ENCODE data around the gene CAPN13.
A peak's percentile ranks its signal among the peaks of the same experiment; 100 is the strongest.

The CAPN13 gene

DNA sequence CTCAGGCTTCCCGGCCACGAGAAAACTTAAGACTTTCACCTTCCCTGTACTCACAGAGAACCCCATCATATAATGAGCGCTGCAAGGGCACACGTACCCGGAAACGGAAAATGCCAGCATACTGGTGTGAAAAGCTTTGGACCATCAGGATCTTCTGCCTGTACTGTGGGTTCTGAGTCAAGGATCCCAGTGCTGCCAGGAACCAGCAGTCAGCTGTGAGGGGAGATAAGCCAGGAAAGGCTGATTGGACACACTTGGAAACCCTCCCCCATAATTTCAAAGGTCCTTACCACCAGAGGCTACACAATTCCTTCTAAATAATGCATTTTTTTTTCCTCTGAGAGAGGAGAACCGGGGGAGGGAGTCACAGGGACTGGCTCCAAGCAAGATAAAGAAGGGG, 31.4 kb downstream of the CAPN13 start:
- H3K9me3 Mint-ChIP-seq = no peaks in the 10 kb centered on the region
- DNase-seq (no peak), ATAC-seq (no peak)
- peak overlapping the region in 1 of 2 donors; percentile 50 for H3K4me3 Mint-ChIP-seq
- peaks cover 27% of the 10 kb centered on the region for H3K27me3 Mint-ChIP-seq
- H3K4me1 Mint-ChIP-seq = peaks cover 5% of the 10 kb centered on the region
- H3K27ac Mint-ChIP-seq = peak overlapping the region in 1 of 2 donors; percentile 58

DNA sequence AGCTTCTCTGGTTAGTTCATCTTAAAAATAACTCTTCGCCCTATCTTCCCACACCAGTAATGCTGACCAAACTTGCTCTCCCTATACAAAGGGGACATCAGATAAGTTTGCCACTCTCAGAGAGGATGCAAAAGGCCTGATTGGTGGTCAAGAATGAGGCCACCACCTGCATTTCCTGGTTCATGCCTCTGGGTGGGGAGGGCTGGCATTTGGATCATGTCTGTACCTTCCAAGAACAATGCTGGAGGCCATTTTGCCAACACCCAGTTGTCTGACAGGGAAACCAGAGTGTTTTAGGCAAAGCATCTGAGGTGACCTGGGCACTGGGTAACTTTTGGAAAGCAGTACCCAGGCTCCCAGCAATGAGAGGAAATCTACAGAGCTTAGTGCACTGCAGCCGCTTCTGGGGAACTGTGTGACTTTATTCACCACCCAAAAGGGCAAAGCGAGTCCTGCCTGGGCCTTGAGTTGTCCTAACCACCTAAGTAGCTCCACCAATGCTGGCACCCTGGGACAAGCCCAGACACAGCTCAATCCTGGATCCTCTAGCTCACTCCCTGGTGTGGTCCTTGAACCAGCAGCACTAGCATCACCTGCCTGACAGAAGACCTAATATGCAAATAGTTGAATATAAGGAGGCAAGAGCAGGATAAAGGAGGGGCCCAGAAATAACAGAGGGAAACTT, 35.1 kb downstream of the CAPN13 start:
- H3K4me3 Mint-ChIP-seq = no peak overlapping the region
- DNase-seq (no peak), ATAC-seq (no peak)
- H3K4me1 Mint-ChIP-seq = peaks cover 5% of the 10 kb centered on the region
- H3K27ac Mint-ChIP-seq = no peak overlapping the region
- peaks cover 31% of the 10 kb centered on the region for H3K27me3 Mint-ChIP-seq
- H3K9me3 Mint-ChIP-seq = no peaks in the 10 kb centered on the region

DNA sequence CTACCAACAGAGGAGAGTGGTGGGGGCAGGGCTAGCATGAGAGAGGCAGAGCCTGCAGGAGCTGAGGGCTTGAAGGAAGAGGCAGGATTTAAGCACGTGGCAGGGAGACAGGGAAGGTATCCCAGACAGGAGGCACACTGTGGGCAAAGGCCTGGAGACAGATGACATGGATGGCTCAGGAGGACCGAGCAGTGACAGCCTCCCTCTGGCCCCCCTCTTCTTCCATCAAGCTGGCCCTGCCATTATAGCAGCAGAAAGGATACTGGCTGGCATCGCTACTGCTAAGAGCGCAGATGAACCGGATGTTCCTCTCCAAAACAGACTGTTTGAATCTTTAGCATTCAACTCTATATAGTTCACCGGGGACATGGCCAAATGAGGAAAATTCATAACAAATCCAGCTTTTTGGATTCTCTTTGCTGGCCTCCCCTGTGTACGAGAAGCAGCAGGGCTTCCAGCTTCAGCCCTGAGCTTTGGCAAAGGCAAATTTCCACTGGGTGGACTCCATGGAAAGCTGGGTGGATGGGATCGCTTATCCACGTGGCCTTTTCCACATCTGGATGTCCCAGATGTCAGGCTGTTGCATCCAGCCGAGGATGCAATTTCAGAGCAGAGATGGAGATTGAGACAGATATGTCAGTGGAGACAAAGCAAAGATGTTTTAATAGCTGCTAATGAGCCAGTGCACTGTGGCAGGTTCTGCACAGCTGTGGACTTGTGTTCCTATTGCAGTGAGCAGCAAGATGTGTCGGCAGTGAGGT, 36.2 kb downstream of the CAPN13 start:
- Mint-ChIP-seq H3K27ac (peak overlapping the region in 1 of 2 donors; percentile 31), H3K27me3 (peaks cover 23% of the 10 kb centered on the region), H3K4me1 (peaks cover 9% of the 10 kb centered on the region), H3K4me3 (no peak overlapping the region), H3K9me3 (no peaks in the 10 kb centered on the region)
- no peak for ATAC-seq
- DNase-seq = no peak

DNA sequence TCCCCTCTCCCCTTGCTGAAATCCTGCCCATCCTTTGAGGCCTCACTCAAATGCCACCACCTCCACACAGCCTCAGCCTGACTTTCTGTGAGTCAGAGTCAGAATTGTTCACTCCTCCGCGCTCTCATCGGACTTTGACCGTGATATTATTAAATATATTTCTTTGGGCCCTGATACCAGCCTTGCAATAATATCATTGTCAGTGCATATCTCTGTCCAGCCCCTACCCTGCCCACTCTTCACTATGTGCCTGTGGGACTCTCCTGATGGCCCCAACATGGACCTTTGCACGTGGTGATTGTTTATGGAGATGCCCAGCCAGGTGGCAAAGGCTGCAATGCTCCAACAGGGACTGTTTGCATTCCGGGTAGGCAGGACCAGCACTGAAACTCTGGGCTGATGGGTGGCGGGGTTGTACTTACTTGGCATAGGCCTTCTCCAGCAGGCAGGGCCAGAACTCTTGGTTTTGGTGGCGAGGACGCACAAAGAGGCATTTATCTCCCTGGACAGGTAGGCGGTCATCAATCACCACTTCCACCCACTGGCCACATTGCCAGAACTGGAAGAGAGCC, 37.3 kb downstream of the CAPN13 start:
- ATAC-seq (no peak), DNase-seq (no peak)
- Mint-ChIP-seq H3K27me3 (peaks cover 17% of the 10 kb centered on the region), H3K4me3 (no peak overlapping the region), H3K27ac (peak overlapping the region in 1 of 2 donors; percentile 47), H3K9me3 (no peaks in the 10 kb centered on the region), H3K4me1 (peaks cover 6% of the 10 kb centered on the region)

DNA sequence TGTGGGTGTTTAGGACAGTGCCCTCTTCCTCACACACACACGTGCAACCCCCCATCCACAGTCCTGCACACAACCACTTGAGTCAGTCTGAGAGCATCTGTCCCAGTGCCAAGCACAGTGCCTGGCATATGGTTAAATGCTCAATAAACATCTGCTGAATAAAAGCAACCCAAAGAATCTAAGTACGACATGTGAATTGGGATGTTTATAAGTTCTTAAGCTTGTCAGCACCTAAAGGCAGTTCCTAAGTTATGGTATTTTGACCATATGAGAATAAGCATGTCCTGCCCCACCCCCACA, 37.8 kb downstream of the CAPN13 start:
- H3K9me3 Mint-ChIP-seq = no peaks in the 10 kb centered on the region
- H3K27ac Mint-ChIP-seq = no peak overlapping the region
- ATAC-seq = no peak
- H3K4me3 Mint-ChIP-seq = no peak overlapping the region
- H3K27me3 Mint-ChIP-seq = peaks cover 17% of the 10 kb centered on the region
- H3K4me1 Mint-ChIP-seq = peaks cover 6% of the 10 kb centered on the region
- no peak for DNase-seq

DNA sequence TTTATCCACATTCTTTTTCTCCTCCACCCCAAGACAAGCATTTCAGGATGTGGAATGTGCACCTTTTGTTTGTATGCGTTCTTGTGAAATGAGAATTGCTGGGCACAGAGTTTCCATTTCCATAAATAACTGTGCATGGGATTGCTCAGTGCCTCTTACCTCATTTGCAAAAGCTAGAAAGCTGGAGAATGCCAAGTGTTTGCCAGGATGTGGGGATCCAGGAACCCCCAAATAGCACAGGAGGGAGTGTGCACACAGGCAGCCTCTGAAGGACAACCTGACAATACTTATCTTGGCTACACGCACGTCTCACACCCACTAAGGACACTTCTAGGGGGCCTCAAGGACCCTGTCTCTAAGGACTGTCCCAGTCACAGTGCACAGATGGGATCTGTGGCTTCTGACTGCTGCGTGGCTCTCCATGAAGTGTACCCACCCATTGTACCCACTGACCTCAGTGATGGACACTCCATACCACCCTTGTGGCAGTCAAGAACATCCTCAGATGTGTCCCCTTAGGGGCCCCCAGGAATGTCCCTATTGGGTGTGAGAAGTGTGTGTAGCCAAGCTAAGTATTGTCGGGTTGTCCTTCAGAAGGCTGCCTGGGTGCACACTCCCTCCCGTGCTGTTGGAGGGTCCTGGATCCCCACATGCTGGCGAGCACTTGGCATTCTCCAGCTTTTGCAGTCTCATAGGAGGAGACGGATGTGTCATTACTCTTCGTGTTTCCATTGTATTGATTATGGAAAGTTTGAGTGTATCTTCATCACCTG, 38.4 kb downstream of the CAPN13 start:
- DNase-seq (no peak), ATAC-seq (no peak)
- Mint-ChIP-seq H3K4me1 (peaks cover 6% of the 10 kb centered on the region), H3K27me3 (peaks cover 17% of the 10 kb centered on the region), H3K9me3 (no peaks in the 10 kb centered on the region), H3K27ac (no peak overlapping the region), H3K4me3 (no peak overlapping the region)

DNA sequence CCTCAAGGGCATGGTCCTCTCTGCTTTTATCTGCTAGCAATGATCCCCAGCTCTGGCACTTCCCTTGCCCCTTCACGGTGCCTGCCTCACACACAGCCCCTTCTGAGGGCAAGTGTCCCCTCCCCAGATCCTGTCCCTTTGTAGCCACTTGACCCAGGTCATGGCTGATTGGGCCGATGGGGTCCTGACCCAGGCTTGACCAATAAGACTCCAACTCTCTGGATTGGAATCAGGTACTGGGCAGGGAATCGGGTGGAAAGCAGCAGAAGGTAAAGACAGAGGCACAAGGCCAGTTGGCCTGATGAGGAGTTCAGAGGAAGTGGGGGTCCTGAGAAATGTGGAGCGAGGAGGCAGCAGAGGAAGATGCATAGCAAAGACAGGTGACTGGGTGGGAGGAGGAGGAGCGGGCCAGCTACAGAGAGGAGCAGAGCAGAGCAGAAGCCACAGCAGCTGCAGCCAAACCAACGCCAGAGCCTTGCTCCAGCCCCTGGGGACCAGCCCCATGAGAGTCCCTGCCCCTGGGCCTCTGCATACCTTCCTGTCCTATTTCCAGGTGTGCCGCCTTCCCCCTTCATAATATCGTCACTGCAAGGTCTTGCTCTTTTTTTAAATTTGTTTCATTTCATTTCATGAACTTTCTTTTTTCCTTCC, 39.1 kb downstream of the CAPN13 start:
- Mint-ChIP-seq H3K27ac (no peak overlapping the region), H3K9me3 (no peaks in the 10 kb centered on the region), H3K4me1 (peaks cover 6% of the 10 kb centered on the region)

DNA sequence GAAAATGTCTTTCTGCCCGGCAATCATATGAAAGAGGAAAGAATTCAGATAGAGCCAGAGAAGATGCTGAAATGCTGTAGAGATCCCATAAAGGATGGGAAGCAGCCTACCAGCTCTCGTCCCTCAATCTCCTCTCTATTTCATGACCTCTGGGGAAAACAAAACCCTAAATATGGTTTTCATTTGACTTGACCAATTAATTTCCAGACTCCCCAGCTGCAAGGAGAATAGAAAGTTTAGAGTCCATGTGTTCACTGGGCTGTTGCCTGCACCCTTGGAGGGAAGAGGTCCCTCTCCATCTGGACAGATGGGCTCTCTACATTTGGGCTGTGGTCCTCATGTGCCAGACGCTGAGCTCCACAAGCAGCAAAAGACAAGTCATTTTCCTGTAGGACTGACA, 40.6 kb downstream of the CAPN13 start:
- Mint-ChIP-seq H3K27ac (no peak overlapping the region), H3K9me3 (no peaks in the 10 kb centered on the region), H3K27me3 (peaks cover 9% of the 10 kb centered on the region), H3K4me1 (peaks cover 6% of the 10 kb centered on the region), H3K4me3 (no peak overlapping the region)
- DNase-seq = no peak
- ATAC-seq = no peak

More for the DNA sequence above, 39.1 kb downstream of the CAPN13 start:
- ATAC-seq (no peak), DNase-seq (no peak)
- H3K27me3 Mint-ChIP-seq = peaks cover 12% of the 10 kb centered on the region
- no peak overlapping the region for H3K4me3 Mint-ChIP-seq

DNA sequence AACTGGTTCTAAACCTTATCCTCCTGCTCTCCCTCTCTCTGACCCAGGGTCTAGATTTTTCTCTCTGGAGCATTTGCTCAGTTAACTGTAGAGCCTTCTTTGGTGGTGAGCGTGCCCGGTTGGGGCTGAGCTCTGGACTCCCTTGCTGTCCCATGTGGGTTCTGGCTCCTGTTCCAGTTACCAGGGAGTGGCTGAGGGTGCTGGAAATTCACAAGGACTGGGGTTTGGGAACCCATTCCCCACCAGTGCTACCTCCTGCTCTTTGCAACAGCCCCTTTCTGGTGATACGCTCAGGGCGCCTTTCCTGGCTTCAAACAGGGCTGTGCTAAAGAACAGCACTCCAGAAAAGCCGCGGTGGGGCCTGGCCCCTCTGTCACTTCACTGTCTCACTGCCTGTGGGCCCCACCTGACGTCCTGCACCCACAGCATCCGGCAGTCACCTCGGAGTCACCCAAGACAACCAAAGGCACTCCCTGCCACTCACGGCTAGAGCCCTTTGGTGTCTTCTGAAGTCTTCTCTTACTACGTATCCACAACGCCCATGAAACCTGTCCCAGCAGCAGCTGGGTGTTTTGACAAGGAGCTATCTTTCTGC, 41.3 kb downstream of the CAPN13 start:
- peaks cover 6% of the 10 kb centered on the region for H3K4me1 Mint-ChIP-seq
- H3K9me3 Mint-ChIP-seq = no peaks in the 10 kb centered on the region
- H3K27me3 Mint-ChIP-seq = peaks cover 9% of the 10 kb centered on the region
- H3K27ac Mint-ChIP-seq = no peak overlapping the region
- H3K4me3 Mint-ChIP-seq = no peak overlapping the region
- ATAC-seq = peak; percentile 35
- DNase-seq = peak in 1 of 2 donors; percentile 7

DNA sequence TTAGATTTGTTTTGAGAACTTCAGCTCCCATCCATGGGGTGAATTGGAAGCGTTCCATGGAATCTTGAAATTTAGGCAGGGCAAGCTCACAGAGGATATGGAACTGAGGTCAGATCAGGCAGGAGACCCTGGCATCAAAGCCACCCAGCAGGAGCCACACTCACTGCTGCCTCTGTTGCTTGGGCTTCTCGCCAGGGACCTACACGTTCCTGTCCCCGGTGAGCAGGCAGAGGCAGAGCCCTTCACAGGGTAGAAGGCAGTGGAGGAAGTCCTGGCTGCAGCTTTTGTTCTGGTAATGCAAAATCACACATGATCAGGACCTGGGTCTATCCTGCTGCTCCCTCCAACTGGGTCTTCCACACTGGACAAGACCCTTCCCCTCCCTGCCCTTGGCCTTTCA, 42.1 kb downstream of the CAPN13 start:
- Mint-ChIP-seq H3K9me3 (no peaks in the 10 kb centered on the region), H3K27me3 (peaks cover 9% of the 10 kb centered on the region), H3K4me3 (no peak overlapping the region), H3K4me1 (peaks cover 6% of the 10 kb centered on the region), H3K27ac (no peak overlapping the region)
- ATAC-seq = no peak
- no peak for DNase-seq

DNA sequence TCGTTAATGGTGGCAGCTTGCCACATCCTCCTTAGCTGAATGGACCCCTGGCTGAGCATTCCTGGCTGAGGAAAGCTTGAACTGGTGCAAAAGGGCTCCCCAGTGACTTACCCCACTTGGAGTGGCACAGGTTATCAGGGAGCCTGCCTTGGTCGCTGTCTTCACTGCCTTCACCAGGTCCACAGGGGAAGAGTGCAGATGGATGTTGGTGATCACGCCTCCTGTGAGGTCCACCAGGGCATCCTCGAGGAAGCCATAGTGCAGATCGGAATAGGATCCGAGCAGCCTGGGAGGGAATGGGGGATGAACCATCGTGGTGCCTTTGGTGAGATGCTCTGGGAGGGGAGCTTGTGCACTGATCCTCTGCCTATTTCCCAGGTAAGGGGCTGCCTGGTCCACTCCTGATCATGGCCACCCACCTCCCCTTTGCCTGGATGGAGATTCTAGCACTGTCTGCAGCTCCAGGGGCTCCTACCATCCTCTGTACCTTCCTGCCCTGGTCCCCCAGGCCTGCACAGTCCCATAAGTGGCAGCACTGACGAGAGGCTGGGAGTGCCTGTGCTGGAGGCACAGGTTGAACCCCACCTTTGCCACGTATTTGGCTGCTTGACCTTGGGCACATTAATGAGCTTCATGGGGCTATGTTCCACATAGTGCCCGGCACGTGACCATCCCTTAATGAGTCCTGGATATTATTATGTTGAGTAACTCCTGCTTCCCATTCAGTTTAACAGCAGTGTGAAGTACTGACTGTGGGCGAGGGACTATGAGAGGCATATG, 43.0 kb downstream of the CAPN13 start:
- DNase-seq (no peak), ATAC-seq (no peak)
- Mint-ChIP-seq H3K27ac (no peak overlapping the region), H3K9me3 (no peaks in the 10 kb centered on the region), H3K4me3 (no peak overlapping the region), H3K4me1 (peaks cover 6% of the 10 kb centered on the region), H3K27me3 (peaks cover 9% of the 10 kb centered on the region)

DNA sequence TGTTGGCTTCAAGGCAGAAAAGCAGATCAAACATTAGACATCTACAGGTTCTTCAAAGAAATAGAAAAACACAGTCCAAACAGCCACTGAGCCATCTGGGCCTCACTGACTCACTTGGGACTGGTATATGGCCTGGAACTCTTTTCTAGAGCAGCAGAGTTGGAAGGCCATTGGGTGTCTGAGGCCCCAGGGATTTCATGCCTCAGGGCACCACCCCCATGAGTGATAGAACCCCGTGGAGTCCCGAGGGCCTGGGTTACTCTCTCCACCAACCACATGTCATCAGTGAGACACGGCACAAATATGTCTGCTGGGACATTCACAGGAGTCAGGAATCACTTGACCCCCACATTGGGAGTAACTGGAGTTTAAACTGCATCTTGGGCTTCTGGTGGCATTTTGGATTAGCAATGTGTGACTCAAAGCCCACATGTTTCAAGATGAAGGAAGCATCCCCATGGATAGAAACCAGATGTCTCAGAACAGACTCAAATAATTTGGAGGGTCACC, 44.0 kb downstream of the CAPN13 start:
- H3K27me3 Mint-ChIP-seq = peaks cover 5% of the 10 kb centered on the region
- no peak for DNase-seq
- no peak for ATAC-seq
- H3K4me3 Mint-ChIP-seq = no peak overlapping the region
- H3K9me3 Mint-ChIP-seq = no peaks in the 10 kb centered on the region
- H3K27ac Mint-ChIP-seq = no peak overlapping the region
- peaks cover 6% of the 10 kb centered on the region for H3K4me1 Mint-ChIP-seq

DNA sequence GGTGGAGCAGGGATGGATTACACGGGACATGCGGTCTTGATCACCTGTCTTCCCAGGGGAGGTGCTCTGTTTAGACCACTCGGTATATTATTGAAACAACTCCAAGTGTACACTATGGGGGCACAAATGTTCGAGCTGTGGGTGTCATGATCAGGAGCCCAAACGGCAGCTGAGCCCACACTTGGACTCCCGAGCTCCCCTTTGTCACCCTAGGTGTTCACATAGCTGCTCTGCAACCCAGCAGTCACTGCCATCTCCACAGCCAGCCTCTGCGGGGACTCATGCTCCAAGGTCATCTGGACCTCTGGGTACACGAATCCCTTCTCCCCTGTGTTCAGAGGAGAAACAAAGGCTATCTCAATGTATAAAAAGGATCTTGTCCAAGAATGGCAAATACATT, 46.0 kb downstream of the CAPN13 start:
- no peak overlapping the region for H3K4me3 Mint-ChIP-seq

DNA sequence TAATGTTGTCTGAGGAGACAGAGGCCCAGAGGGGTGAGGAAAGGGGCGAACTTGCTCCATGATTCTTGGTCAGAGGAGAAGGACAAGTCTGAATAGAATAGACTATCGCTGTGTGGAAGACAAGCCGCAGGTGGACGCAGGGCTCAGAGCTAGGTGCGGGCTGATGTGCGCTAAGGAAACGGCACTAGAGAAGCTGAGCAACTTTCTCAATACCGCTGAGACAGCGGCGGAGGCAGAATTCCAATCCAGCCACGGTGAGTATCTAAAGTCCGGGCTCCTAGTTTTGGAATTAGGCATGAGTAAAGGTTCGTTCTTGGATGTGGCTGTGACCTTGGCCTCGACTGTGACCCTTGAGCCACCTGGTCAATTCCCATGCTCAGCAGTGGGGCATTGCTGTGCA, 47.8 kb downstream of the CAPN13 start:
- DNase-seq (no peak), ATAC-seq (no peak)
- Mint-ChIP-seq H3K27ac (no peak overlapping the region), H3K27me3 (peaks cover 19% of the 10 kb centered on the region), H3K9me3 (no peaks in the 10 kb centered on the region), H3K4me3 (no peak overlapping the region), H3K4me1 (no peaks in the 10 kb centered on the region)

More for the DNA sequence above, 46.0 kb downstream of the CAPN13 start:
- H3K4me1 Mint-ChIP-seq = peaks cover 5% of the 10 kb centered on the region
- H3K27ac Mint-ChIP-seq = no peak overlapping the region
- no peaks in the 10 kb centered on the region for H3K9me3 Mint-ChIP-seq
- H3K27me3 Mint-ChIP-seq = peaks cover 7% of the 10 kb centered on the region
- ATAC-seq = no peak
- no peak for DNase-seq
